ENCODE results near the gene EMILIN3.

DNA sequence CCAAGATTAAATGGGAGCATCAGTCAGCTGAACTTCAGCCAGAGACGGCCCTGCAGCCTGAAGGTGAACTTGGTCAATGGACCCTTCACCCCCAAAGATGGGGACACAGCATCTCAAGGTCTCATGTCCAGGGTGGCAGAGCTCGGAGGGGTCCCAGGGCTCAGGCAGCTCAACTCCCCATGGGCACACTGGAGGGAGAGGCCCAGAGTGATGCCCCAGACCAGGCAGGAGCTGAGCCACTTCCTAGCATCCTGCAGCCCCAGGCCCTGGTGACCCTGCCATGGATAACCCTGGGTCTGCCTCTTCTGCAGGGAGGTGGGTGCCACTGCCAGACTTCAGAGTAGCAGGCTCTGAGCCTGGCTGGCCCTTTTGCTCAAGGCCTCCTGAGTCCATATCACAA, 27.5 kb upstream of the EMILIN3 start:
- TF ChIP-seq EZH2phosphoT487 (IDR thresholded peaks at IDR 0.05; ENCODE audit: borderline replicate concordance, low read depth, low read length) (no peak), CTCF (conservative IDR thresholded peaks at IDR 0.05; ENCODE audit: low read length) (no peak)
